Lower lobe of right lung (tissue), 2 donors: ENCODE results near the gene TMEM107. TPM values are rescaled to one million over a fixed set of nuclear protein-coding genes. Genes with fewer than 3 reads are reported as not detected.

ENCODE experiments used
- ATAC-seq, 2 donors: fragments of 200-7000 bp; cut with Tn5 transposase; one replicate each; pipeline ENCODE4 v1.9.1; 2020 to 2022; ENCODE audit warnings: mild to moderate bottlenecking in 2 of 2, moderate library complexity in 2 of 2
- DNase-seq: peaks from one replicate; pipeline ENCODE4 v3.0.0-alpha.2; 2020
- H3K27ac ChIP-seq: fragments of 200-600 bp; one replicate; pipeline ENCODE4 v1.8.0; 2022
- H3K27me3 ChIP-seq: fragments of 200-600 bp; one replicate; pipeline ENCODE4 v1.8.0; 2022; ENCODE audit warnings: low read depth
- H3K36me3 ChIP-seq: fragments of 200-600 bp; one replicate; pipeline ENCODE4 v1.8.0; 2022; ENCODE audit warnings: mild to moderate bottlenecking
- H3K4me1 ChIP-seq: fragments of 200-600 bp; one replicate; pipeline ENCODE4 v1.8.0; 2022
- H3K4me3 ChIP-seq: fragments of 200-600 bp; one replicate; pipeline ENCODE4 v1.8.0; 2022; ENCODE audit warnings: mild to moderate bottlenecking
- H3K9me3 ChIP-seq: fragments of 200-600 bp; one replicate; pipeline ENCODE4 v1.8.0; 2022
- intact Hi-C: fragments of 100-400 bp; cut with DNase I; formaldehyde crosslinking; loops from one replicate; pipeline ENCODE4 v1.11.0; 2022
- total RNA-seq: library from RNA; stranded (reverse); fragmentation: NEBNext Ultra II Directional; extraction: Animal tissue kit (Norgen Biotek cat#: 25700); gene quantifications from one replicate; pipeline ENCODE4 v1.2.1, GENCODE V29; 2021
- TF ChIP-seq, protein P1 (sequence below): fragments of 200-600 bp; IDR thresholded peaks from one replicate; pipeline ENCODE4 v1.8.0; 2022; ENCODE audit warnings: antibody characterized with exemption, mild to moderate bottlenecking
- donor health status: DM: no; HTN: yes; CAD: no; lungs with severe emphysema.

Gene TMEM107
- total RNA-seq, 1 donor from 2014 or later = 12.9 TPM

DNA sequence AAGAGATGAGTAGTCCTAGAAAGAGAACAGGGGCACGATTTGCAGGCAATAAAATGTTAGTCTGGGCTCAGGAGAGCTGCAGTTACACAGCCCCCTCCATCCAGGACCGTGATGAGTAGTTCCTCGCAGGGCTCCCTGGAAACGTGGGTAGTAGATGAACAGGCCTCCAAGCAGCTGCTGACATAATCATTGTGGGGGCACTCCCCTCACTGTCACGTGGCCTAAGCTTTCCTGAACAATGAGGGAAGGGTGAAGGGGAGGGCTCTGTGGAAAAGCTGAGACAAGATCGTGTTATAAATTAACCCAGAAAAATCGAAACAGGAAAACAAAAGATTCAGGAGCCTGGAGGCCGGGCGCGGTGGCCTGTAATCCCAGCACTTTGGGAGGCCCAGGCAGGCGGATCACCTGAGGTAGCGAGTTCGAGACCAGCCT lies 22.6 kb downstream of the TMEM107 start:
- peak; percentile 81 for DNase-seq
- intact Hi-C loops = no loop called here
- H3K27ac ChIP-seq = peak overlapping the region; percentile 99
- TF ChIP-seq, protein P1, sequence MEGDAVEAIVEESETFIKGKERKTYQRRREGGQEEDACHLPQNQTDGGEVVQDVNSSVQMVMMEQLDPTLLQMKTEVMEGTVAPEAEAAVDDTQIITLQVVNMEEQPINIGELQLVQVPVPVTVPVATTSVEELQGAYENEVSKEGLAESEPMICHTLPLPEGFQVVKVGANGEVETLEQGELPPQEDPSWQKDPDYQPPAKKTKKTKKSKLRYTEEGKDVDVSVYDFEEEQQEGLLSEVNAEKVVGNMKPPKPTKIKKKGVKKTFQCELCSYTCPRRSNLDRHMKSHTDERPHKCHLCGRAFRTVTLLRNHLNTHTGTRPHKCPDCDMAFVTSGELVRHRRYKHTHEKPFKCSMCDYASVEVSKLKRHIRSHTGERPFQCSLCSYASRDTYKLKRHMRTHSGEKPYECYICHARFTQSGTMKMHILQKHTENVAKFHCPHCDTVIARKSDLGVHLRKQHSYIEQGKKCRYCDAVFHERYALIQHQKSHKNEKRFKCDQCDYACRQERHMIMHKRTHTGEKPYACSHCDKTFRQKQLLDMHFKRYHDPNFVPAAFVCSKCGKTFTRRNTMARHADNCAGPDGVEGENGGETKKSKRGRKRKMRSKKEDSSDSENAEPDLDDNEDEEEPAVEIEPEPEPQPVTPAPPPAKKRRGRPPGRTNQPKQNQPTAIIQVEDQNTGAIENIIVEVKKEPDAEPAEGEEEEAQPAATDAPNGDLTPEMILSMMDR = no peak
- peaks cover 66% of the 10 kb centered on the region for H3K4me1 ChIP-seq
- H3K36me3 ChIP-seq = peaks cover 38% of the 10 kb centered on the region
- no peaks in the 10 kb centered on the region for H3K27me3 ChIP-seq
- H3K9me3 ChIP-seq = no peaks in the 10 kb centered on the region
- peak; percentile 1 to 29 for ATAC-seq
- H3K4me3 ChIP-seq = peak overlapping the region; percentile 73

DNA sequence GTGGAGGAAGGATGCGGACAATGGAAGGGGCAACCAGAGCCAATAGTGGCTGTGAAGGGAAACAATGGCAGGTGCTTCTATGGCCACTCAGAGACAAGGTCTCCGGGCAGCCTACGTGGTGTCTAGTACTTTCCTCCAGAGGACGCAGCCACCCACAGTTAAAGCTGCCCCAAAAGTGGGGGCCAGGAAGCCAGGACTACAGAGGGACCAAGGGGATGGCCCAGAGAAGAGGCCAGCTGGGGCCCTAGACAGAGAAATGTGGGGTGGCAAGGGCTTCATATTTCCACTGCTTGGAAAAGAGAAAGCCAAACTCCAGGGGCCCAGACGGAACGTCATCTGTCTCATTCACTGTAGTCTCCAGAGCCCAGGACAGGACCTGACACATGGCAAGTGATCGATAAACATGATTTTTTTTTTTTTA lies 23.1 kb downstream of the TMEM107 start:
- peak overlapping the region; percentile 73 for H3K4me3 ChIP-seq
- peaks cover 64% of the 10 kb centered on the region for H3K4me1 ChIP-seq
- H3K27ac ChIP-seq = peak overlapping the region; percentile 99
- peaks cover 40% of the 10 kb centered on the region for H3K36me3 ChIP-seq
- no peaks in the 10 kb centered on the region for H3K9me3 ChIP-seq
- ATAC-seq (no peak), DNase-seq (peak; percentile 53)
- TF ChIP-seq, protein P1 = no peak
- no peaks in the 10 kb centered on the region for H3K27me3 ChIP-seq
- intact Hi-C loops = no loop called here

DNA sequence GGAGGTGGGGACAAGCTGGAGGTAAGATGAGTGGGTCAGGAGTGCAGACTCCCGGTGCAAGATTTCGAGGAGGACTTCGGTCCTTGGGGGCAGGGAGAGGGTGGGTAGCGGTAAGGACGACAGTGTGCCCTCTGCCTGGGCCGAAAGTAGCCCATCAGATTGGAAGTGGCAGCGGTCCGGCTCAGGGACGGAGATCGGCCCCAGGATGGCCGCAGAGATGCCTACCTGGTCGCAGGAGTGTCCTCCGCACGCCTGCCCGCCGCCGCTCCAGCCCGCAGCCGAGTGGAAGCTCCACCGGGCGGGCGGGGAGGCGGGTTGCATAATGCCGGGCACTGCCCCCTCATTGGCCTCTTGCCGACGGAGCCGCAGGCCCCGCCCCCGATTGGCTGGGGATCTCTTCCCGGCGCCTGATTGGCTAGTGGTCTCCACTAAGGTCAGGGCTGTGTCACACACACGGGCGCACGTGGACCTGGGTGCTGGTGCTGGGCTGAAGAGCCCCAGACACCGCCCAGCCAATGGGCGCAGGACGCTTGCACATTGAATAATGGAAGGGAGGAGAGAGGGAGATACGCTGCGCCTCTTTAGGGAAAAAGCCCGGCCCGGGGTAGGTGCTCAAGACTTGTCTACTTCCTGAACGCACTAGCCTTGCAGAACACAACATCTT lies 23.9 kb downstream of the TMEM107 start, which contains the start of gene PER1:
TSS of gene PER1 (minus strand) at position 293 of the 664 bp plus-strand sequence. CDS start 1,698 bp downstream, outside the sequence.
- TF ChIP-seq, protein P1 = no peak
- peak within 1 kb of the TSS; percentile 99 for H3K27ac ChIP-seq
- H3K36me3 ChIP-seq = peaks cover 48% of the 10 kb centered on the region
- ATAC-seq = peak; percentile 67 to 70
- peak; percentile 99 for DNase-seq
- no peaks in the 10 kb centered on the region for H3K27me3 ChIP-seq
- H3K4me1 ChIP-seq = peaks cover 56% of the 10 kb centered on the region
- H3K4me3 ChIP-seq = peak within 1 kb of the TSS; percentile 73
- H3K9me3 ChIP-seq = no peaks in the 10 kb centered on the region
- intact Hi-C loops = no loop called here

DNA sequence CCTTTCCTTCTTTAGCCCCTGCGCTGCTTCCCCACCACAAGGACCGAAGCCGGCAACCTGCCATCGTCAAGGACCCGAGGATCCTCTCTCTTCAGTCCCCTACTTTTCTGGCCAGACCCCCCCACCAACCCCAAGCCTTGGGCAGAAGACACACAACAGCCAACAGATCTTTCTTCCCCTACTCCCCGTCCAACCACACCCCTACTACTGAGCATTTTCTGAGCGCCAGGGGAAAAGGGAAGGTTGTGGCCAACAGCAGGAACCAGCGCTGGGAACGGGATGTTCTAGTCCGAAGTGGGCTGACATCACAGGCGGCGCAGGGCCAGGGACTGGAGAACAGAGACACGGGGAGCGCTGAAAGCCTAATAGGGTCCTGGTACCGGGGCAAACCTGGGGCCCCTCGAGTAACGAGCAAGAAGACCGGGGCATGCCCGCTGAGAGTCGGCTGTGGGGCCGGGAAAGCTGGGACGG lies 24.5 kb downstream of the TMEM107 start:
- H3K4me3 ChIP-seq = peak overlapping the region; percentile 73
- TF ChIP-seq, protein P1 = no peak
- ATAC-seq = peak; percentile 1 to 18
- peaks cover 54% of the 10 kb centered on the region for H3K36me3 ChIP-seq
- peaks cover 51% of the 10 kb centered on the region for H3K4me1 ChIP-seq
- peak; percentile 94 for DNase-seq
- H3K27me3 ChIP-seq = no peaks in the 10 kb centered on the region
- no peaks in the 10 kb centered on the region for H3K9me3 ChIP-seq
- intact Hi-C loops = no loop called here
- H3K27ac ChIP-seq = peak overlapping the region; percentile 99

DNA sequence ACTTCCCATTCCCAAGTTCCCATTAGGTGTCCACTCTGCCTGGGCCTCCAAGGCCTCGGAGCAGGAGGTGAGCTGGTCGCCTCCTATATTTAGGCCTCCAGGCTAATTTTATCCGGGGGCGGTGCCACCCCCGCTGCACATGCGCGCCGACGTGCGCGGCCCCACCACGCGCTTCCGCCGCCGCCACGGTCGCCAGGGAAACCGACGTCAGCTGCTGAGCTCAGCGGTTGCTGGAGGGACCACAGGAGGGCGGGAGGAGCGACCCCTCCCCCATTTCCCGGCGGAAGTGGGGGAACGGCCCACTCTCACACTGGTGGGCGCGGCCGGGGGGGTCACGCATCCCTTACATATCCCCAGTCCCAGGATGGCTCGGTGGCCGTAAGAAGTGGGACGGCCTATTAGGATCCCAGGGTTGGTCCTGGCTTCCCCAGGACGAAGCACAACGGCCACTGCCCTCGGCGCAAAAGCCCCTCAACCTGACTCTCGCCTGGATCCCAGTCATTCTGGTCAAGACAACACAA lies 25.0 kb downstream of the TMEM107 start:
- H3K4me1 ChIP-seq = peaks cover 51% of the 10 kb centered on the region
- intact Hi-C loops = no loop called here
- peaks cover 59% of the 10 kb centered on the region for H3K36me3 ChIP-seq
- peak; percentile 93 for DNase-seq
- H3K27ac ChIP-seq = peak overlapping the region; percentile 99
- peak; percentile 41 to 44 for ATAC-seq
- H3K27me3 ChIP-seq = no peaks in the 10 kb centered on the region
- H3K9me3 ChIP-seq = no peaks in the 10 kb centered on the region
- peak overlapping the region; percentile 73 for H3K4me3 ChIP-seq
- TF ChIP-seq, protein P1 = no peak
